GM23338 (cell line): Measurements from ENCODE around the gene SNTG2. TPM values are rescaled to one million over a fixed set of nuclear protein-coding genes. Genes with fewer than 3 reads are reported as not detected.

Experiments
- ATAC-seq: fragments of 200-7000 bp; cut with Tn5 transposase; 3 replicates; pipeline ENCODE4 v1.9.1; 2020
- DNase-seq: peaks from one replicate; pipeline ENCODE4 v3.0.0-alpha.2; 2015; ENCODE audit warnings: low spot score
- H2AFZ ChIP-seq: fragments of 200-600 bp; sonication (generic); 2 replicates; pipeline ENCODE4 v1.8.0; 2016; ENCODE audit warnings: antibody characterized with exemption, mild to moderate bottlenecking, moderate library complexity
- H3F3A ChIP-seq: fragments of 200-600 bp; sonication (generic); replicated peaks from 2 replicates; pipeline ENCODE4 v1.8.0; 2017; ENCODE audit warnings: antibody characterized with exemption, mixed run types, low read depth
- H3K27ac ChIP-seq: fragments of 200-600 bp; sonication (generic); 2 replicates; pipeline ENCODE4 v1.6.1; 2016; ENCODE audit warnings: low read depth
- H3K27me3 ChIP-seq: fragments of 200-600 bp; sonication (generic); 2 replicates; pipeline ENCODE4 v1.8.0; 2016; ENCODE audit warnings: mild to moderate bottlenecking, mixed run types, moderate library complexity; ENCODE audit not compliant: insufficient read depth
- H3K36me3 ChIP-seq: fragments of 200-600 bp; sonication (generic); 2 replicates; pipeline ENCODE4 v1.8.0; 2016; ENCODE audit warnings: mild to moderate bottlenecking; ENCODE audit not compliant: insufficient read depth
- H3K4me1 ChIP-seq: fragments of 200-600 bp; sonication (generic); 2 replicates; pipeline ENCODE4 v1.8.0; 2016; ENCODE audit warnings: mild to moderate bottlenecking, moderate library complexity; ENCODE audit not compliant: insufficient read depth
- H3K4me2 ChIP-seq: fragments of 200-600 bp; sonication (generic); 2 replicates; pipeline ENCODE4 v1.7.1; 2017; ENCODE audit warnings: mixed run types
- H3K4me3 ChIP-seq: fragments of 200-600 bp; sonication (generic); 2 replicates; pipeline ENCODE4 v1.6.1; 2016; ENCODE audit warnings: mixed run types
- H3K79me2 ChIP-seq: fragments of 200-600 bp; sonication (generic); replicated peaks from 2 replicates; pipeline ENCODE4 v1.8.0; 2017; ENCODE audit warnings: mild to moderate bottlenecking; ENCODE audit not compliant: insufficient read depth
- H3K9me2 ChIP-seq: fragments of 200-600 bp; sonication (generic); 2 replicates; pipeline ENCODE4 v1.8.0; 2017; ENCODE audit not compliant: insufficient read depth
- H4K20me1 ChIP-seq: fragments of 200-600 bp; sonication (generic); replicated peaks from 2 replicates; pipeline ENCODE4 v1.8.0; 2017; ENCODE audit warnings: mild to moderate bottlenecking; ENCODE audit not compliant: insufficient read depth
- H3K27ac Mint-ChIP-seq: 2 replicates; pipeline ENCODE4 v1.8.0; 2020; ENCODE audit warnings: inconsistent platforms, mild to moderate bottlenecking, moderate library complexity, mixed read lengths
- H3K27me3 Mint-ChIP-seq: 3 replicates; pipeline ENCODE4 v1.8.0; 2022; ENCODE audit warnings: low read depth, mild to moderate bottlenecking, moderate library complexity, mixed read lengths, inconsistent platforms; ENCODE audit not compliant: insufficient read depth, poor library complexity
- H3K36me3 Mint-ChIP-seq: 3 replicates; pipeline ENCODE4 v1.8.0; 2021; ENCODE audit warnings: low read depth, mild to moderate bottlenecking, inconsistent platforms, moderate library complexity, mixed read lengths
- H3K4me1 Mint-ChIP-seq: 3 replicates; pipeline ENCODE4 v1.8.0; 2020; ENCODE audit warnings: mild to moderate bottlenecking, inconsistent platforms, mixed read lengths
- H3K4me3 Mint-ChIP-seq: 3 replicates; pipeline ENCODE4 v1.8.0; 2021; ENCODE audit warnings: moderate library complexity, mild to moderate bottlenecking, inconsistent platforms, mixed read lengths
- H3K9me3 Mint-ChIP-seq: 3 replicates; pipeline ENCODE4 v1.8.0; 2020; ENCODE audit warnings: moderate library complexity, mild to moderate bottlenecking, inconsistent platforms, mixed read lengths
- CREB1 ChIP-seq: fragments of 250-450 bp; sonication (Bioruptor Pico); IDR thresholded peaks from 2 replicates; pipeline ENCODE4 v1.5.0; 2020; ENCODE audit warnings: low read depth, mild to moderate bottlenecking, moderate library complexity
- CTCF ChIP-seq, 2 experiments: fragments of 200-600 bp in 1 of 2; sonication (generic) in 1 of 2; conservative IDR thresholded peaks; 2 replicates each; pipeline versions ENCODE4 v1.5.1 to v1.6.1; 2016 to 2017; ENCODE audit warnings: antibody characterized with exemption in 2 of 2, low read depth in 2 of 2, mild to moderate bottlenecking in 2 of 2, moderate library complexity in 1 of 2
- ETS1 ChIP-seq: IDR thresholded peaks from 2 replicates; pipeline ENCODE4 v1.6.1; 2016; ENCODE audit warnings: antibody characterized with exemption
- EZH2phosphoT487 ChIP-seq: fragments of 200-600 bp; sonication (generic); IDR thresholded peaks from one replicate; pipeline ENCODE4 v1.8.1; 2018; ENCODE audit warnings: antibody characterized with exemption; ENCODE audit not compliant: unreplicated experiment
- JUNB ChIP-seq: IDR thresholded peaks from one replicate; pipeline ENCODE4 v1.6.1; 2016; ENCODE audit warnings: antibody characterized with exemption; ENCODE audit not compliant: unreplicated experiment
- NANOG ChIP-seq: IDR thresholded peaks from 2 replicates; pipeline ENCODE4 v1.6.1; 2016; ENCODE audit warnings: antibody characterized with exemption, borderline replicate concordance
- STAT1 ChIP-seq: IDR thresholded peaks from one replicate; pipeline ENCODE4 v1.6.1; 2016; ENCODE audit warnings: antibody characterized with exemption; ENCODE audit not compliant: unreplicated experiment
- ZNF114 ChIP-seq: fragments of 250-450 bp; sonication (Bioruptor Pico); IDR thresholded peaks from 2 replicates; pipeline ENCODE4 v1.5.0; 2020; ENCODE audit warnings: mild to moderate bottlenecking, moderate library complexity
- ZNF331 ChIP-seq: fragments of 250-450 bp; sonication (Bioruptor Pico); IDR thresholded peaks from 2 replicates; pipeline ENCODE4 v1.5.0; 2020; ENCODE audit warnings: low read depth, mild to moderate bottlenecking, moderate library complexity
- ZNF462 ChIP-seq: fragments of 250-450 bp; sonication (Bioruptor Pico); IDR thresholded peaks from 2 replicates; pipeline ENCODE4 v1.5.0; 2020; ENCODE audit warnings: mild to moderate bottlenecking, moderate library complexity
- polyA plus RNA-seq: library from polyadenylated mRNA; unstranded; fragments of >200 nt; fragmentation: Nextera tagmentation; extraction: Ambion mirVana; gene quantifications from 2 replicates; pipeline ENCODE4 v1.2.1, GENCODE V29; 2016
- total RNA-seq: library from RNA; depleted of rRNA; stranded (reverse); fragments of >200 nt; shearing (Covaris generic); gene quantifications from 2 replicates; pipeline ENCODE4 v1.2.3, GENCODE V29; 2014

SNTG2 gene
- total and polyA plus RNA-seq, 2 experiments from 2014 or later, result 27.5 to 60.4 TPM

GRCh38 chr2:1170711-1171110, 220.1 kb downstream of the SNTG2 start (continued):
- TF ChIP-seq CREB1 (CRISPR knock-in tag) (no peak), JUNB (no peak), NANOG (no peak)

GRCh38 chr2:1173528-1173927, 222.9 kb downstream of the SNTG2 start:
- no peak overlapping the region for H3K27ac Mint-ChIP-seq
- peaks cover 72% of the 10 kb centered on the region for H3K9me3 Mint-ChIP-seq
- ATAC-seq, result peak; percentile 64
- Histone ChIP-seq H2AFZ (no peak overlapping the region), H3K4me2 (no peak overlapping the region), H4K20me1 (no peaks in the 10 kb centered on the region), H3K79me2 (no peaks in the 10 kb centered on the region), H3K4me1 (no peaks in the 10 kb centered on the region), H3K27me3 (no peaks in the 10 kb centered on the region), H3F3A (peaks cover 14% of the 10 kb centered on the region; the same call in 1 of the 2 replicates), H3K36me3 (peaks cover 50% of the 10 kb centered on the region), H3K27ac (no peak overlapping the region), H3K9me2 (peaks cover 3% of the 10 kb centered on the region; the same call in 1 of the 2 replicates), H3K4me3 (0 out of 2 replicates have a peak overlapping the region, but pooled peaks have one; percentile 25)
- H3K36me3 Mint-ChIP-seq, result peaks cover 93% of the 10 kb centered on the region
- DNase-seq, result peak; percentile 79
- H3K4me3 Mint-ChIP-seq, result no peak overlapping the region
- TF ChIP-seq ZNF331 (CRISPR knock-in tag) (0 out of 2 replicates have a peak, but pooled peaks have one; percentile 22), EZH2phosphoT487 (no peak)
- peaks cover 2% of the 10 kb centered on the region for H3K27me3 Mint-ChIP-seq
- H3K4me1 Mint-ChIP-seq, result no peaks in the 10 kb centered on the region

- no peak for ATAC-seq
- H3K9me3 Mint-ChIP-seq, result peaks cover 56% of the 10 kb centered on the region
Observed at GRCh38 chr2:1181893-1182292, 231.2 kb downstream of the SNTG2 start.

More at GRCh38 chr2:1181893-1182292, 231.2 kb downstream of the SNTG2 start:
- Histone ChIP-seq H3K36me3 (peaks cover 7% of the 10 kb centered on the region; the same call in 1 of the 2 replicates), H3K79me2 (no peaks in the 10 kb centered on the region), H3K27me3 (no peaks in the 10 kb centered on the region), H3K4me1 (no peaks in the 10 kb centered on the region), H4K20me1 (no peaks in the 10 kb centered on the region), H3K9me2 (no peaks in the 10 kb centered on the region; the same call in 1 of the 2 replicates), H3F3A (no peaks in the 10 kb centered on the region), H2AFZ (no peak overlapping the region), H3K4me2 (no peak overlapping the region), H3K27ac (no peak overlapping the region), H3K4me3 (no peak overlapping the region)
- no peak for DNase-seq
- Mint-ChIP-seq H3K36me3 (peaks cover 71% of the 10 kb centered on the region), H3K4me1 (no peaks in the 10 kb centered on the region), H3K27me3 (no peaks in the 10 kb centered on the region), H3K27ac (no peak overlapping the region), H3K4me3 (no peak overlapping the region)
- TF ChIP-seq ETS1 (no peak), CTCF (conservative IDR thresholded peaks at IDR 0.05; ENCODE audit: low read depth in 2 of 2) (no peak), ZNF462 (CRISPR knock-in tag) (no peak), ZNF331 (CRISPR knock-in tag) (no peak), EZH2phosphoT487 (no peak), CREB1 (CRISPR knock-in tag) (no peak), JUNB (no peak), ZNF114 (CRISPR knock-in tag) (no peak), NANOG (no peak), STAT1 (no peak)
